HUES6 (cell line): ENCODE data around the gene DEFB123.

Experiments
- H3K27ac ChIP-seq: 2 replicates; pipeline ENCODE4 v1.7.0; 2013; ENCODE audit warnings: low read depth, mild to moderate bottlenecking, low read length, inconsistent platforms
- H3K27me3 ChIP-seq: 2 replicates; pipeline ENCODE4 v1.6.1; 2013; ENCODE audit warnings: low read length; ENCODE audit not compliant: control insufficient read depth, insufficient read depth
- H3K36me3 ChIP-seq: 2 replicates; pipeline ENCODE4 v1.6.1; 2013; ENCODE audit warnings: low read length; ENCODE audit not compliant: control insufficient read depth, insufficient read depth
- H3K4me1 ChIP-seq: 2 replicates; pipeline ENCODE4 v1.6.1; 2013; ENCODE audit warnings: low read length; ENCODE audit not compliant: control insufficient read depth, insufficient read depth
- H3K4me3 ChIP-seq: 2 replicates; pipeline ENCODE4 v1.5.1; 2013; ENCODE audit warnings: low read depth, low read length
- H3K9ac ChIP-seq: one replicate; pipeline ENCODE4 v1.6.1; 2013; ENCODE audit warnings: mild to moderate bottlenecking, low read length
- H3K9me3 ChIP-seq: 2 replicates; pipeline ENCODE4 v1.6.1; 2013; ENCODE audit warnings: low read depth, low read length; ENCODE audit not compliant: control insufficient read depth, insufficient read depth

The DEFB123 gene

GRCh38 chr20:31474097-31474436 lies 33.6 kb downstream of the DEFB123 start:
- Histone ChIP-seq H3K27me3 (peaks cover 56% of the 10 kb centered on the region), H3K4me3 (no peak overlapping the region), H3K27ac (no peak overlapping the region), H3K36me3 (no peaks in the 10 kb centered on the region), H3K9ac (no peak overlapping the region), H3K4me1 (no peaks in the 10 kb centered on the region; the same call in 1 of the 2 replicates), H3K9me3 (peaks cover 45% of the 10 kb centered on the region)

- Histone ChIP-seq H3K9me3 (peaks cover 50% of the 10 kb centered on the region), H3K4me3 (peak within 1 kb of the TSS; percentile 52; the same call in 1 of the 2 replicates), H3K27me3 (peaks cover 59% of the 10 kb centered on the region), H3K27ac (no peak within 1 kb of the TSS), H3K9ac (no peak within 1 kb of the TSS), H3K36me3 (no peaks in the 10 kb centered on the region), H3K4me1 (no peaks in the 10 kb centered on the region; the same call in 1 of the 2 replicates)
Observed at GRCh38 chr20:31474758-31475427, 34.5 kb downstream of the DEFB123 start, which contains the start of the genes DEFB124 and REM1. Gene DEFB124, minus strand, starts transcription at chr20:31475127. Its CDS starts 2,114 bp downstream, at chr20:31473013. Gene REM1, plus strand, starts transcription at chr20:31475288. Its CDS starts 1,158 bp downstream, at chr20:31476446.

- Histone ChIP-seq H3K27me3 (peaks cover 61% of the 10 kb centered on the region), H3K4me3 (peak overlapping the region; percentile 52; the same call in 1 of the 2 replicates), H3K9me3 (peaks cover 53% of the 10 kb centered on the region), H3K36me3 (no peaks in the 10 kb centered on the region), H3K4me1 (no peaks in the 10 kb centered on the region; the same call in 1 of the 2 replicates), H3K27ac (no peak overlapping the region), H3K9ac (no peak overlapping the region)
Observed at GRCh38 chr20:31475472-31476293, 35.3 kb downstream of the DEFB123 start.

- H3K36me3 ChIP-seq, result no peaks in the 10 kb centered on the region
- peaks cover 59% of the 10 kb centered on the region for H3K9me3 ChIP-seq
- H3K4me1 ChIP-seq, result no peaks in the 10 kb centered on the region; the same call in 1 of the 2 replicates
- H3K27me3 ChIP-seq, result peaks cover 62% of the 10 kb centered on the region
- no peak overlapping the region for H3K9ac ChIP-seq
- H3K27ac ChIP-seq, result no peak overlapping the region
- peak overlapping the region; percentile 52; the same call in 1 of the 2 replicates for H3K4me3 ChIP-seq
Observed at GRCh38 chr20:31476294-31476585, 35.8 kb downstream of the DEFB123 start.

GRCh38 chr20:31476643-31477215 lies 36.3 kb downstream of the DEFB123 start:
- H3K9me3 ChIP-seq, result peaks cover 63% of the 10 kb centered on the region
- H3K27ac ChIP-seq, result no peak overlapping the region
- H3K27me3 ChIP-seq, result peaks cover 62% of the 10 kb centered on the region

GRCh38 chr20:31484001-31484400 lies 43.6 kb downstream of the DEFB123 start:
- Histone ChIP-seq H3K27ac (no peak overlapping the region), H3K36me3 (no peaks in the 10 kb centered on the region), H3K9me3 (peaks cover 65% of the 10 kb centered on the region; the same call in 1 of the 2 replicates), H3K27me3 (peaks cover 22% of the 10 kb centered on the region; the same call in 1 of the 2 replicates), H3K4me1 (no peaks in the 10 kb centered on the region), H3K4me3 (no peak overlapping the region), H3K9ac (no peak overlapping the region)

More at GRCh38 chr20:31476643-31477215, 36.3 kb downstream of the DEFB123 start:
- Histone ChIP-seq H3K9ac (no peak overlapping the region), H3K4me3 (no peak overlapping the region), H3K36me3 (no peaks in the 10 kb centered on the region), H3K4me1 (no peaks in the 10 kb centered on the region; the same call in 1 of the 2 replicates)

GRCh38 chr20:31485450-31486339 lies 45.3 kb downstream of the DEFB123 start:
- Histone ChIP-seq H3K4me3 (0 out of 2 replicates have a peak overlapping the region, but pooled peaks have one; percentile 15), H3K27me3 (peaks cover 17% of the 10 kb centered on the region; the same call in 1 of the 2 replicates), H3K9ac (no peak overlapping the region), H3K9me3 (peaks cover 63% of the 10 kb centered on the region; the same call in 1 of the 2 replicates), H3K4me1 (no peaks in the 10 kb centered on the region), H3K36me3 (no peaks in the 10 kb centered on the region), H3K27ac (no peak overlapping the region)

- H3K27ac ChIP-seq, result no peak overlapping the region
- H3K27me3 ChIP-seq, result peaks cover 11% of the 10 kb centered on the region; the same call in 1 of the 2 replicates
- H3K4me1 ChIP-seq, result no peaks in the 10 kb centered on the region
- H3K36me3 ChIP-seq, result no peaks in the 10 kb centered on the region
- no peak overlapping the region for H3K9ac ChIP-seq
- no peak overlapping the region for H3K4me3 ChIP-seq
- peaks cover 51% of the 10 kb centered on the region; the same call in 1 of the 2 replicates for H3K9me3 ChIP-seq
Observed at GRCh38 chr20:31488115-31488514, 47.7 kb downstream of the DEFB123 start.

GRCh38 chr20:31489152-31489551 lies 48.7 kb downstream of the DEFB123 start:
- Histone ChIP-seq H3K27ac (no peak overlapping the region), H3K27me3 (peaks cover 11% of the 10 kb centered on the region; the same call in 1 of the 2 replicates), H3K9me3 (peaks cover 46% of the 10 kb centered on the region; the same call in 1 of the 2 replicates), H3K4me3 (no peak overlapping the region), H3K4me1 (no peaks in the 10 kb centered on the region), H3K36me3 (no peaks in the 10 kb centered on the region), H3K9ac (no peak overlapping the region)

GRCh38 chr20:31490752-31491151 lies 50.3 kb downstream of the DEFB123 start:
- no peaks in the 10 kb centered on the region for H3K36me3 ChIP-seq
- H3K9me3 ChIP-seq, result peaks cover 33% of the 10 kb centered on the region; the same call in 1 of the 2 replicates
- H3K4me3 ChIP-seq, result no peak overlapping the region
- no peak overlapping the region for H3K9ac ChIP-seq
- peaks cover 2% of the 10 kb centered on the region; the same call in 1 of the 2 replicates for H3K27me3 ChIP-seq
- H3K27ac ChIP-seq, result no peak overlapping the region
- no peaks in the 10 kb centered on the region for H3K4me1 ChIP-seq
